Bronchus fibroblast of lung (primary cell): ENCODE data around the gene TMEM263. TPM values are rescaled to one million over a fixed set of nuclear protein-coding genes. Genes with fewer than 3 reads are reported as not detected.

Experiments
- total RNA-seq: library from RNA; depleted of rRNA; stranded (reverse); fragments of >200 nt; gene quantifications from 2 replicates; pipeline ENCODE4 v1.2.3, GENCODE V29; 2015

TMEM263 gene
- total RNA-seq = 60.5 and 79.2 TPM in 2 replicates

DNA sequence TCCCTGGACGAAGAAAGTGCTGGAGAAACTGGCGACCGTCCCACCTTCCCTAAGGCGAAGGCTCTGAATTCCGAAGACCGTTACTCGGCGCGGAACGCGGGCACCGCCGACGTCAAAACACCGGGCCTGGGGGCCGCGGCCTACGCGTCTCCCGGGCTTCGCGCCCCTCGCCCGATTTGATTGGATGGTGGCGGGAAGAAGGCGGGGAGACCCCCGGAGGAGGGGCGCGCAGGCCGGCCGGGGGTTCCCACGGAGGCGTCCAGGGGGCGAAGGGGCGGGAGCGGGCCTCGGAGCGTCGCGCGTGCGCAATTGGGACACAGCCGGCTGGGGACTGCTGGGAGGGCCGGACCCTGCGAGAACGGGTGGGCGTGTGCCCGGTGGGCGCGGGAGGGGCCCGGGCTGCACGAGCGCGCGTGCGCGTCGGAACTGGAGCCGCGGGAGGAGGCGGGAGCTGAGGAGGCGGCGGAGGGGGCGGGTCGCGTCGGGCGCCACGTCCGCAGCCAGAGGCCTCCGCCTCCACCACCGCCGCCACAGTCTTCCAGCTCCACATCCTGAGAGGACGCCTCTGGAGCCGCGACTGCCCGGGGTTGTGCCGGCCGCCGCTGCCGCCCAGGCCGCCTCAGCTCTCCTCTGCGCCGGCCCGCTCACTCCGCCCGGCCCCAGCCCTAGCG is at the start of gene TMEM263:
TSS of gene TMEM263 (plus strand) at position 531 of the 671 bp plus-strand sequence. CDS start 11,210 bp downstream, outside the sequence.

GRCh38 chr12:106986625-106987389 is 31.1 kb downstream of the TMEM263 start, which contains the start of gene MTERF2:
TSS of gene MTERF2 (minus strand) at chr12:106987146. CDS start at chr12:106978714, 8,432 bp downstream.

Other genes starting within 250 kb of the TMEM263 start
- gene RIC8B, start 181.2 kb upstream of the TMEM263 start, total RNA-seq = 7.0 and 8.2 TPM in 2 replicates
- gene MTERF2, start 31.2 kb downstream of the TMEM263 start, total RNA-seq = 2.9 and 3.9 TPM in 2 replicates
- 8.8 and 8.9 TPM in 2 replicates for gene CRY1, start 137.6 kb downstream of the TMEM263 start, total RNA-seq